GM18498 (cell line): ENCODE measurements around the gene PRKAB2.
A peak's percentile ranks its signal among the peaks of the same experiment; 100 is the strongest.
"Not testable (repeated sequence)": the region's sequence is repeated elsewhere in the genome, so short reads cannot be mapped to it uniquely, and the experiment has no call there.

Source experiments
- ATAC-seq: cut with Tn5 transposase; IDR thresholded peaks from one replicate; pipeline ENCODE4 v1.9.1; 2021; ENCODE audit warnings: mild to moderate bottlenecking, moderate library complexity; ENCODE audit not compliant: unreplicated experiment

The PRKAB2 gene, protein sequence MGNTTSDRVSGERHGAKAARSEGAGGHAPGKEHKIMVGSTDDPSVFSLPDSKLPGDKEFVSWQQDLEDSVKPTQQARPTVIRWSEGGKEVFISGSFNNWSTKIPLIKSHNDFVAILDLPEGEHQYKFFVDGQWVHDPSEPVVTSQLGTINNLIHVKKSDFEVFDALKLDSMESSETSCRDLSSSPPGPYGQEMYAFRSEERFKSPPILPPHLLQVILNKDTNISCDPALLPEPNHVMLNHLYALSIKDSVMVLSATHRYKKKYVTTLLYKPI

GRCh38 chr1:147172168-147173016, at the start of gene PRKAB2:
PRKAB2 (minus strand) TSS chr1:147172470; CDS start chr1:147172144, 326 bp downstream.
- ATAC-seq, result peak; percentile 90

- no peak for ATAC-seq
Observed at GRCh38 chr1:147218606-147219005, 46.3 kb upstream of the PRKAB2 start.

DNA sequence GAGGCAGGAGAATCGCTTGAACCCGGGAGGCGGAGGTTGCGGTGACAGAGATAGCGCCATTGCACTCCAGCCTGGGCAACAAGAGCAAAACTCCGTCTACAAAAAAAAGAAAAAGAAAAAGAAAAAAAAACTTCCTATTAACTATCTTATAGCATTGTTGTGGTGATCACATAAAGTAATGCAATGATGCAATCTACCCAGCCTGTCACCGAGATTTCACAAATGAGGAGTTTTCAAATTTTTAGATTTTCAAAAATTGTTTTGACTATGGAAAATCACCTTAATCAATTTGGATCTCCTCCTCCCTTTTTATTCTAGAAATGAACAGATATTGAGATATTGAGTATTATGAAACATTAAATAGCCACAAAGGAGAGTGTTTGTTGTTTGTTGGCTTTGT, 44.9 kb upstream of the PRKAB2 start:
- no peak for ATAC-seq

- ATAC-seq, result no peak
Observed at GRCh38 chr1:147216124-147216523, 43.9 kb upstream of the PRKAB2 start.

DNA sequence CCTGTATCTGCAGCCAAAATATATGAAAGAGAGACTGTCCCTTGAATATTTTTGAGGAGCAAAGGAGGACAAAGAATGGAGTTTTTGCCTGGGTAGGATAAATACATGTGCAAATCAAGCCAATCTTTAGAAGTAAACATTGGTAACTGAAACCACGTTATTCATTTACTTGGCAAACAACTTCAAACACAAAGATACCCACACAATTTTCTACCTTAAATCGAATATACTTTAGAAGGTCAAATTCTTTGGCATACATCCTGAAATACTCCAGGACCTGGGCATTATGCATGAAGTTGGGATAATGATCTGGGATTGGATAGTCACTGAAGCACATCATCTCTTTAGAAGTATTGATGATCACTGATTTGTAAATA, 43.3 kb upstream of the PRKAB2 start:
- no peak for ATAC-seq

GRCh38 chr1:147214842-147215539, 42.7 kb upstream of the PRKAB2 start:
- ATAC-seq, result no peak

GRCh38 chr1:147214325-147214724, 42.1 kb upstream of the PRKAB2 start:
- no peak for ATAC-seq

DNA sequence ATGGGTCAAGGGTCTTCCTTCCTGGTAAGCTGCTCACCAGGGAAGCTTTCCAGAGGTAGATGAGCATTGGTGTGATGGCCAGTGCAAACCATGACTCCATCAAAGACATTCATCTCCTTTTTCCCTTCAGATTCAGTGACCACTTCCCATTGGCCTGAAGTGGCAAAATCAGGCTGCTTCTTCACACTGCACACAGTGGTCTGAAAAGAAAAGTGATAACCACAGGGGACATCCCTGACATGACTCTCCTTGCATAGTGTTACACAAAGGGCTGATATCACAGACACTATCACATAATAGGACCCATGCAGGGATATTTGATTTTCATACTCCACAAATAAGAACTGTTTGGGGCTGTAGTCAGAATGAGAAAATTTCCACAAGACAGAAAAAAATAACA, 41.0 kb upstream of the PRKAB2 start:
- ATAC-seq, result no peak

DNA sequence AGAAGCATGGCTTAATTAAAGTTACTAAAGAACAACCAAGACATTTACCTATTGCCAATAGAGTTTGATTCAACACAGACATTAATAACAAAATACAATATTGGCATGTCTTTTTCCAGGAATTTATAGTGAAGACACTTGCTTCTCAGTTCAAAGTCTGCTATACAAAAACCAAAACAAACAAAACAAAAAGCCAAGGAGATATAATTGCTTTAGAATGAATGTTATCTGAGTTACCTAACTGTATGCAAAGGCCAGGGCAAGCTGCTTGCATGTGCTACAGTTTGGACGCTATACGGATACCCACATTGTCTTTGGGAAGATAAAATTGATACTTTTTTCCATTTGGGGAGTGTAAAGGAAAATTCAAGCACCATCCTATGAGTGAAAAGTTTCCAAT, 39.3 kb upstream of the PRKAB2 start:
- no peak for ATAC-seq

DNA sequence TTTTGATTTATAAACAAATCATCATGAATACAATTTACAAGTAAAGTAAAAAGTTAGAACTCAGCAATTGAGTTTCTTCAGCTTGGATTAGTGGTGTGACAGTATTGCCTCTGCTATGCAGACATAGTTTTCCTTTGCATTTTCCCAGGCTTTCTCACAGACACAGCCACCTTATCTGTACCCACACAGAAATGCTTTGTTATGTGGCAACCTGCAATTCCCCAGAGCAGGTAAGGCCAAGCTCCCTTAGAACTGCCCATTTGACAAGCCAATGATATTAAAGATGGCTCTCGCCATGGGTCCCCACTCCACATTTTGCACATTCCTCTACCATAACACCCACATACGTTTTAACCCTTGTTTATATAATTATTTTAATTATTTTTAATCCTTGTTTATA, 38.7 kb upstream of the PRKAB2 start:
- ATAC-seq, result no peak

DNA sequence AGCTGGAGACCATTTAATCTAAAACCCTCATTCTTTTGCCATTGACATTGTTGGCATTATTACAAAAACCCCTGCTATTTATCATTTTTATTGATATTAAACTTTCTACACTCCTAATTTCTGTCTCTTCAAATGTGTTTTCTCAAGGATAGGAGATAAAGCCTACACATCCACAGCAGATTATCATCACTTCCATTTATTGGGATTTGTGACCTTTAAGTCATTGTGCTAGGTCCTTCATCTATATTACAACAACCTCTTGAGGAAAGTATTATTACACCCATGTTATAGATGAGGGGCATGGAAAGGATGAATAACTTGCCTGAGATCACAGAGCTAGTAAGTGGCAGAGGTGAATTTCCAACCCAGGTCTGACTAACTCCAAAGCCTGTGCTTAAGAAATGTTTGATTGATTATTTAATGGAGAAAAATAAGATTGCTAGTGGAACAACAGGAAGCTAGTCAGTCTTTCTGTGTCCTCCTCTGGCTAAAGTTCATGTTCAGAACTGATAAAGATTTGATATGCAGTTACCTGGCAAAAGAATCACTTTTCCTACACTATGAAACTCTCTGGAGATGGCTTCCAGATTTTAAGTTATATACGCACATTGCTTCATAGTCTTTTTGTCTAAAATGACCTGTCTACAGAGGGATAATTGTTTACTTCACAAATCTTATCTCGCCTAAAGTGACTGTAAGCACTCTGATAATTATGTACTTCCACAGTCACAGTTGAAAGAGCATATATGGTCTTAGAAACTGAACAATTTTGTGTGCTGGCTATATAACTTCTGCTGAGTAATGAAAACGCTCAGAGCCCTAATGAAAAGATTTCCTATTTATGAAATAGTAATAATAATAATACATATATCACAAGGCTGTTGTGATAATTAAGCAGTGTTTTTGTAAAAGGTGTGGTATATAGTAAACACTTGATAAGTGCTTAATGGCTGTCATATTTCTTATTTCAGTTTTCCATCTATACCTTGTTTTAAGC, 37.9 kb upstream of the PRKAB2 start:
- no peak for ATAC-seq

DNA sequence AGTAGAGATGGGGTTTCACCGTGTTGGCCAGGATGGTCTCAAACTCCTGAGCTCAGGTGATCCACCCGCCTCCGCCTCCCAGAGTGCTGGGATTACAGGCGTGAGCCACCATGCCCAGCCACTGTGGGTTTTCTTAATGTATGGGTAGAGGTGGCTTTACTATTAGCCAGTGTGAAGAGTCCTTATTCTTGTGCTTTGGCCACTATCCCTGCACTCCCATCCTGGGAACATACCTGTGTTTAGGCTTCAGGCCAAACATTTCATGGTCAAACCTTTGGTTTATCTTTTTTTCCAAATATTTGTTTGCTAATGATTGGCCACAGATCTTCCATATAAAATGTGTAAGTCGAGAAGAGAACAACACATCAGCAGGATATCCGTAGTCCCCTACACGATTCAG, 36.3 kb upstream of the PRKAB2 start:
- ATAC-seq, result no peak

DNA sequence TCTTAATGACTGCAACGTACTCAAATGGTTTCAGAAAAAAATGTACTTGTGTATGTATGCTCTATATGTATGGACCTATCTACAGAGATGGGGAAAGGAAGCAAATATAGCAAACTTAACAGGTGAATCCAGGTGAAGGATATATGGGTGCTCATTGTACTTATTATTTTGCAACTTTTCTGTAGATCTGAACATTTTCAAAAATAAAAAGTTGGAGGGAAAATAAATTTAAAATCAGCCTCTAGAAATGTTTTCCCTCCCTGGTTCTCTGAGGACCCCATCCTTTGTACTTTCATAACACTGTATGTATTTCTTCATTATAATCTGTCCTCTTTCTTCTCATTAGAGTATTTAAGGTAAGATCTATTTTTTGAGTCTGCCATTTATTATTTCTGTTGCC, 34.9 kb upstream of the PRKAB2 start:
- ATAC-seq, result no peak

DNA sequence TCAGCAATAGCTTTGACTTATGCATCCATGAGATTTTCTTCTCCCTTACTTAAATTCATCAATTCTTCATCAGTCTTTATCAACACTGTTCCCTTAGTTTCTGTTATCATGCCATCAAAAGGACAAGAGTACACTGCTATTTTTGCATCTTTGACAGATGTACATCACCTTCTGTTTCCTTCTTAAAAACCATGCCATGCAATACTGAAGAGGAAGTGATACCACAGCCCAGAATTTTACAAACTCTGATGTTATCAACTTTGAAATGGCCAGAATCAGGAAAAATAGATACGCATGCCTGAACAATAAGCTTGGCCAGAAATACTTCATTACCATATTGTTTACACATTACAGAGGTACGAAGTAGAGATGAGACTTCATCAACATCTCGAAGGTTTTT, 31.8 kb upstream of the PRKAB2 start:
- ATAC-seq, result no peak

- no peak for ATAC-seq
Observed at GRCh38 chr1:147202576-147202975, 30.3 kb upstream of the PRKAB2 start.

GRCh38 chr1:147201786-147202185, 29.5 kb upstream of the PRKAB2 start:
- ATAC-seq, result no peak

DNA sequence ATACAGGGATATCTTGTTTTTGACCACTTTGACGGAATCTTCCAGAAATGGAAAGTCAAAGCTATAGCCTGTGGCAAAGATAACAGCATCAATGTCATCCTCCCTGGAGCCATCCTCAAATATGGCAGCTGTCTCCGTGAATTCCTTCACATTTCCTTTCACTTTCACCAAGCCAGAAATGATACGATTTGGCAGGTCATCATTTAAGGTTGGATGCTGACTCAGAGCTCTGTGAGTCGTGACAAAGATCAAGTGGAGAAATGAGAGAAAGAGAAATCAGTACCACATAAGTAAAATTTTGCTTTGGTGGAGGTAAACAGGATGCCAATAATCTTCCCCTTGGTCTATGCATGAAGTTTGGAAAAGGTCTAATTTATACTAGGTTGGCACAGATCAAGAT, 29.0 kb upstream of the PRKAB2 start:
- ATAC-seq, result no peak

DNA sequence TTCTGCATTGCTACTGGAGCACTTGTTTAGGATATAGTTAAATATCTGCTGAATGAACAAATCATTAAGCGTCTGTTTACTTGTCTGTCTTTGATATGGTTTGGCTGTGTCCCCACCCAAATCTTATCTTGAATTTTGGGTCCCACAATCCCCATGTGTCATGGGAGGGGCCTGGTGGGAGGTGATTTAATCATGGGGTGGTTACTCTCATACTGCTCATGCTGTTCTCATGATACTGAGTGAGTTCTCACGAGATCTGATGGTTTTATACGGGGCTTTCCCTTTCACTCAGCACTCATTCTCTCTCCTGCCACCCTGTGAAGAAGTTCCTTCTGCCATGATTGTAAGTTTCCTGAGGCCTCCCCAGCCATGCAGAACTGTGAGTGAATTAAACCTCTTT, 25.1 kb upstream of the PRKAB2 start:
- ATAC-seq, result not testable (repeated sequence)

- ATAC-seq, result no peak
Observed at GRCh38 chr1:147189514-147189913, 17.2 kb upstream of the PRKAB2 start.

DNA sequence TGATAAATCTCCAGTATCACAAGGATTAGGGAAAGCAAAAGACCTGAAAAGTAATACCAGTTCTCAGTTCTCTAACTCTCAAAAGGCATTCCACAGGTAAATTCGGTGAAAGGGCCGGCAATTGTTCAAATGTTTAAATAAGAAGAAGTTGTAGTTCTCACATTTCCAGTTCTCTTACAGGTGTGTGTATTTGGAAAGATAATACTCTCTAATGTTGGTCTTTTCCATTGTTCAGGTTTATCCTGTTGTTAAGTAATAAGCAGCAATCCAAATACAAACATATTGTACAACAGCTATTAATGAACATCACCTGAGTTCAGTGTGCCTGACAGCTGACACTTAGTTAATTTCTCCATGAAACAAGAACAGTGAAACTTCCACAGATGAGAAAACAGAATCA, 13.2 kb upstream of the PRKAB2 start:
- ATAC-seq, result no peak
